ENCODE results near the gene ANKMY1.

ANKMY1 gene

DNA sequence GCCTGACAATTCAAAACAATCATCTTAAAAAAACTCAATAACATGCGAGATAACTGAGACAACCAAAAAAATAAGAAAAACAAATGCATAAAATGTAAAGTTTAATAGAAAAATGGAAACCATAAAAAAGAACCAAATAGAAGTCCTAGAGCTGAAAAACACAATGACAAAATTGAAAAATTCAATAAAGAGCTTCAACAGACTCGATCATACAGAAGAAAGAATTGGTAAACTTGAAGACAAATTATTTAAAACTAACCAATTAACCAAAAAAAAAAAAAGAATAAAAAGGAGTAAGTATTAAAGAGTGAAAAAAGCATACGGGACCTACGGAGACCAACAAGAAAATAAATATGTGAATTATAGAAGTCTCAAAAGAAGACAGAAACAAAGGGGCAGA, 84.6 kb downstream of the ANKMY1 start:
- H3K27ac ChIP-seq (ENCODE audit: low read length) = no peak overlapping the region
- H3K27me3 ChIP-seq (ENCODE audit: control insufficient read depth, insufficient read depth, low read length) = no peaks in the 10 kb centered on the region
- H3K9ac ChIP-seq (ENCODE audit: low read length) = no peak overlapping the region
- no peaks in the 10 kb centered on the region for H3K4me1 ChIP-seq (ENCODE audit: control insufficient read depth, low read depth, low read length)
- no peaks in the 10 kb centered on the region for H3K9me3 ChIP-seq (ENCODE audit: control insufficient read depth, low read depth, low read length)
- H3K4me3 ChIP-seq (ENCODE audit: low read length) = no peak overlapping the region
- H3K36me3 ChIP-seq (ENCODE audit: control insufficient read depth, low read depth, low read length) = no peaks in the 10 kb centered on the region

DNA sequence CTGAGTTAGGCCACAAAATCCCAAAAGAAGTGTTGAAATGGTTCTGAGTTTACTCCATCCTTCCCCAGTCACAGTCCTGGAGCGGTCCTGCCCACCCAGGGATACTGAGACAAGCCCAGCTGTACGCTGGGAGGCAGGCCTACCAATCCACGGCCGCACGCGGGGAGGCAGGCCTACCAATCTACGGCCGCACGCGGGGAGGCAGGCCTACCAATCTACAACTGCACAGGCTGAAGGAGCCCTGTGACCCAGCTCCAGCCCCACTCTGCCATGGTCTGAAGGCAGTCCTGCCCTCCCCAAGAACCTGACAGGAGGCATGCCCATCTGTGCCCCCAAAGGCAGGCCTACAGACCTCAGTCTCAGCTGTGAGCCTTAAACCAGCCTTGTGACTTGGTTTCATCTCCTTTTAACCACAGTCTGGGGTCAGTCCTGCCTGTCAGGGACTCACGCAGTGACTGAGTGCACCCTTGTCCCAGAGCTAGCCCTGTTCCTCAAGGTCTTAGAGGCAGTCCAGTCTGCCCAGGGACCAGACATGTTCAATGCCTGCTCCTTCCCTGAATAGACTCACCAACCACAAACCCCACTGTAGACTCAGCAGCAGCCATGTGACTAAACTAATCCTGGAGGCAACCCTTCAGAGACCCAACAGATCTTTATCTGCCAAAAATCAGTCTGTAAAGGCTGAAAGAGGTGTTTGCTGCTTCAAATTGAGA, 85.6 kb downstream of the ANKMY1 start:
- H3K36me3 ChIP-seq (ENCODE audit: control insufficient read depth, low read depth, low read length) = no peaks in the 10 kb centered on the region
- no peak overlapping the region for H3K4me3 ChIP-seq (ENCODE audit: low read length)
- H3K4me1 ChIP-seq (ENCODE audit: control insufficient read depth, low read depth, low read length) = no peaks in the 10 kb centered on the region
- no peak overlapping the region for H3K27ac ChIP-seq (ENCODE audit: low read length)
- no peak overlapping the region for H3K9ac ChIP-seq (ENCODE audit: low read length)
- no peaks in the 10 kb centered on the region for H3K9me3 ChIP-seq (ENCODE audit: control insufficient read depth, low read depth, low read length)
- no peaks in the 10 kb centered on the region for H3K27me3 ChIP-seq (ENCODE audit: control insufficient read depth, insufficient read depth, low read length)

- Histone ChIP-seq H3K27me3 (ENCODE audit: control insufficient read depth, insufficient read depth, low read length) (no peaks in the 10 kb centered on the region), H3K4me1 (ENCODE audit: control insufficient read depth, low read depth, low read length) (no peaks in the 10 kb centered on the region)
Measured at GRCh38 chr2:240469740-240470139, 88.0 kb downstream of the ANKMY1 start.

DNA sequence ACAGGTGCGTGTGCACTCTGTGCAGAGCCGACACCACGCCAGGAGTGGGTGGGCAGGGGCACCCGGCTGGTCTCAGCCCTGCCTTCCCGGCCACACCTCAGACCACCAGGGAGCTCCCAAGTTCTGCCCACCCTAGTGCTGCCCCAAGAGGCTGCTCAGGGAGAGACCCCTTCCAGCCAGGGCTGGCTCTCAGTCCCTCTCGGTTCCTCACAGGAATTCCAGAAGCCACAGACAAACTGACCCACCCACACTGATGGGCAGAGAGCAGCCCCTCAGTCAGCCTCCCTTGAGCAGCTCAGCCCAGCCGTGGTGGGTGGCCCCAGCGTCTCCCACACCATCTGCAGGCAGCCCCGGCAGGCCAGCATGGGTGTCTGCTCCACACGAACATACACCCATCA, 88.5 kb downstream of the ANKMY1 start:
- Histone ChIP-seq H3K4me3 (ENCODE audit: low read length) (no peak overlapping the region), H3K27me3 (ENCODE audit: control insufficient read depth, insufficient read depth, low read length) (no peaks in the 10 kb centered on the region), H3K27ac (ENCODE audit: low read length) (no peak overlapping the region), H3K4me1 (ENCODE audit: control insufficient read depth, low read depth, low read length) (no peaks in the 10 kb centered on the region), H3K9ac (ENCODE audit: low read length) (no peak overlapping the region), H3K36me3 (ENCODE audit: control insufficient read depth, low read depth, low read length) (peaks cover 4% of the 10 kb centered on the region), H3K9me3 (ENCODE audit: control insufficient read depth, low read depth, low read length) (no peaks in the 10 kb centered on the region)

More at GRCh38 chr2:240469740-240470139, 88.0 kb downstream of the ANKMY1 start:
- peaks cover 4% of the 10 kb centered on the region for H3K36me3 ChIP-seq (ENCODE audit: control insufficient read depth, low read depth, low read length)
- no peak overlapping the region for H3K4me3 ChIP-seq (ENCODE audit: low read length)
- no peak overlapping the region for H3K27ac ChIP-seq (ENCODE audit: low read length)
- H3K9me3 ChIP-seq (ENCODE audit: control insufficient read depth, low read depth, low read length) = no peaks in the 10 kb centered on the region
- H3K9ac ChIP-seq (ENCODE audit: low read length) = no peak overlapping the region

- Histone ChIP-seq H3K4me1 (ENCODE audit: control insufficient read depth, low read depth, low read length) (no peaks in the 10 kb centered on the region), H3K27ac (ENCODE audit: low read length) (no peak overlapping the region), H3K4me3 (ENCODE audit: low read length) (no peak overlapping the region), H3K27me3 (ENCODE audit: control insufficient read depth, insufficient read depth, low read length) (no peaks in the 10 kb centered on the region), H3K9me3 (ENCODE audit: control insufficient read depth, low read depth, low read length) (no peaks in the 10 kb centered on the region), H3K36me3 (ENCODE audit: control insufficient read depth, low read depth, low read length) (peaks cover 4% of the 10 kb centered on the region), H3K9ac (ENCODE audit: low read length) (no peak overlapping the region)
Measured at GRCh38 chr2:240468303-240469238, 89.2 kb downstream of the ANKMY1 start.

- Histone ChIP-seq H3K4me3 (ENCODE audit: low read length) (no peak overlapping the region), H3K9me3 (ENCODE audit: control insufficient read depth, low read depth, low read length) (no peaks in the 10 kb centered on the region), H3K27me3 (ENCODE audit: control insufficient read depth, insufficient read depth, low read length) (no peaks in the 10 kb centered on the region), H3K36me3 (ENCODE audit: control insufficient read depth, low read depth, low read length) (peaks cover 4% of the 10 kb centered on the region), H3K27ac (ENCODE audit: low read length) (no peak overlapping the region), H3K9ac (ENCODE audit: low read length) (no peak overlapping the region), H3K4me1 (ENCODE audit: control insufficient read depth, low read depth, low read length) (no peaks in the 10 kb centered on the region)
Measured at GRCh38 chr2:240467659-240468302, 90.0 kb downstream of the ANKMY1 start.

- Histone ChIP-seq H3K27me3 (ENCODE audit: control insufficient read depth, insufficient read depth, low read length) (no peaks in the 10 kb centered on the region), H3K36me3 (ENCODE audit: control insufficient read depth, low read depth, low read length) (peaks cover 4% of the 10 kb centered on the region), H3K4me3 (ENCODE audit: low read length) (no peak overlapping the region), H3K27ac (ENCODE audit: low read length) (no peak overlapping the region), H3K9me3 (ENCODE audit: control insufficient read depth, low read depth, low read length) (no peaks in the 10 kb centered on the region), H3K9ac (ENCODE audit: low read length) (no peak overlapping the region), H3K4me1 (ENCODE audit: control insufficient read depth, low read depth, low read length) (no peaks in the 10 kb centered on the region)
Measured at GRCh38 chr2:240467149-240467642, 90.6 kb downstream of the ANKMY1 start.

- Histone ChIP-seq H3K27ac (ENCODE audit: low read length) (no peak overlapping the region), H3K9ac (ENCODE audit: low read length) (no peak overlapping the region), H3K27me3 (ENCODE audit: control insufficient read depth, insufficient read depth, low read length) (no peaks in the 10 kb centered on the region), H3K9me3 (ENCODE audit: control insufficient read depth, low read depth, low read length) (no peaks in the 10 kb centered on the region), H3K4me3 (ENCODE audit: low read length) (no peak overlapping the region), H3K36me3 (ENCODE audit: control insufficient read depth, low read depth, low read length) (peaks cover 4% of the 10 kb centered on the region), H3K4me1 (ENCODE audit: control insufficient read depth, low read depth, low read length) (no peaks in the 10 kb centered on the region)
Measured at GRCh38 chr2:240466579-240467148, 91.1 kb downstream of the ANKMY1 start.

DNA sequence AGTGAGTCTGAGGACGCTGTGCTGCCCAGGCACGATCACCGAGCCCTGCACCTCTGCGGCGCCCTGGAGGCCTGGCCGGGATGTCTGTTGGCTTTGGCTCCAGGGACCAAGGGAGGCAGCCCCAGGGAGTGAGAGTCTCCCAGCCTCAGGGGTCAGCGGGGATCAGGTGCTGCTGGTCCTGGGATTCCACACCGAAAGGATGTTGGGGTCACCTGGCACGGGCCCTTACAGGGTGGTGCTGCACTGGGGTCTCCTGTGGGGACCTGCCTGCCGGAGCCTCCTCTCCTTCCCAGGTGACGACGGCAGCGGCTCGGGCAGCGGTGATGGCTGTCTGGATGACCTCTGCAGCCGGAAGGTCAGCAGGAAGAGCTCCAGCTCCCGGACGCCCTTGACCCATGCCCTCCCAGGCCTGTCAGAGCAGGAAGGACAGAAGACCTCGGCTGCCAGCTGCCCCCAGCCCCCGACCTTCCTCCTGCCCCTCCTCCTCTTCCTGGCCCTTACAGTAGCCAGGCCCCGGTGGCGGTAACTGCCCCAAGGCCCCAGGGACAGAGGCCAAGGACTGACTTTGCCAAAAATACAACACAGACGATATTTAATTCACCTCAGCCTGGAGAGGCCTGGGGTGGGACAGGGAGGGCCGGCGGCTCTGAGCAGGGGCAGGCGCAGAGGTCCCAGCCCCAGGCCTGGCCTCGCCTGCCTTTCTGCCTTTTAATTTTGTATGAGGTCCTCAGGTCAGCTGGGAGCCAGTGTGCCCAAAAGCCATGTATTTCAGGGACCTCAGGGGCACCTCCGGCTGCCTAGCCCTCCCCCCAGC, 91.8 kb downstream of the ANKMY1 start:
- H3K27me3 ChIP-seq (ENCODE audit: control insufficient read depth, insufficient read depth, low read length) = no peaks in the 10 kb centered on the region
- H3K9me3 ChIP-seq (ENCODE audit: control insufficient read depth, low read depth, low read length) = no peaks in the 10 kb centered on the region
- no peaks in the 10 kb centered on the region for H3K4me1 ChIP-seq (ENCODE audit: control insufficient read depth, low read depth, low read length)
- H3K9ac ChIP-seq (ENCODE audit: low read length) = no peak overlapping the region
- no peak overlapping the region for H3K4me3 ChIP-seq (ENCODE audit: low read length)
- H3K27ac ChIP-seq (ENCODE audit: low read length) = no peak overlapping the region
- peaks cover 4% of the 10 kb centered on the region for H3K36me3 ChIP-seq (ENCODE audit: control insufficient read depth, low read depth, low read length)

DNA sequence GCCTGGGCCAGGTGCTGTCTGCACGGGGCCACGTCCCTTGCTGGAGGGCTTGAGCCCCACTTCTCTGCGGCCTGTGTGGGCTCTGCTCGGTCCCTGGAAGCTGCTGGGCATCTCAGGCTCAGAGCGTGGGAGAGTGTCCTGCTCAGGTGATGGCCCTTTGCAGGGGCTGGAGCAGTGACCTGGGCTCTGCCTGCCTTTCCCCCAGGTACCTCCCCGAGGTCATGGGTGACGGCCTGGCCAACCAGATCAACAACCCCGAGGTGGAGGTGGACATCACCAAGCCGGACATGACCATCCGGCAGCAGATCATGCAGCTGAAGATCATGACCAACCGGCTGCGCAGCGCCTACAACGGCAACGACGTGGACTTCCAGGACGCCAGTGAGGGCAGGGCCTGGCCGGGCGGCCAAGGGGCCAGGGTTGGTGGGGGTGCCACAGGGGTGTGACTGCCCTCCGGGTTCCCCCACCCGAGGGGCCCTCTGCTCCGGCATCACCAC, 92.5 kb downstream of the ANKMY1 start:
- H3K9me3 ChIP-seq (ENCODE audit: control insufficient read depth, low read depth, low read length) = no peaks in the 10 kb centered on the region
- no peak overlapping the region for H3K4me3 ChIP-seq (ENCODE audit: low read length)
- H3K27me3 ChIP-seq (ENCODE audit: control insufficient read depth, insufficient read depth, low read length) = no peaks in the 10 kb centered on the region
- H3K27ac ChIP-seq (ENCODE audit: low read length) = no peak overlapping the region
- H3K36me3 ChIP-seq (ENCODE audit: control insufficient read depth, low read depth, low read length) = peaks cover 4% of the 10 kb centered on the region
- H3K9ac ChIP-seq (ENCODE audit: low read length) = no peak overlapping the region
- no peaks in the 10 kb centered on the region for H3K4me1 ChIP-seq (ENCODE audit: control insufficient read depth, low read depth, low read length)
